Muscle layer of duodenum (tissue), 2 donors: ENCODE measurements around the gene CGB3.
"Not testable (repeated sequence)": the region's sequence is repeated elsewhere in the genome, so short reads cannot be mapped to it uniquely, and the experiment has no call there.

Experiments
- H3K27ac ChIP-seq: one replicate; pipeline ENCODE4 v1.7.0; 2013; ENCODE audit warnings: mild to moderate bottlenecking, low read length
- H3K27me3 ChIP-seq: one replicate; pipeline ENCODE4 v1.7.0; 2013; ENCODE audit warnings: low read depth, mild to moderate bottlenecking, control low read depth, low read length
- H3K36me3 ChIP-seq, 2 donors: one replicate each; pipeline ENCODE4 v1.7.0; 2013; ENCODE audit warnings: low read length in 2 of 2, control low read depth in 1 of 2, mild to moderate bottlenecking in 1 of 2; ENCODE audit not compliant: insufficient read depth in 2 of 2, control insufficient read depth in 1 of 2
- H3K4me1 ChIP-seq, 2 donors: one replicate each; pipeline ENCODE4 v1.7.0; 2013; ENCODE audit warnings: low read length in 2 of 2, mild to moderate bottlenecking in 2 of 2, control low read depth in 1 of 2, moderate library complexity in 1 of 2; ENCODE audit not compliant: insufficient read depth in 2 of 2, control insufficient read depth in 1 of 2
- H3K4me3 ChIP-seq, 2 donors: one replicate each; pipeline ENCODE4 v1.7.0; 2013; ENCODE audit warnings: low read length in 2 of 2, low read depth in 1 of 2, mild to moderate bottlenecking in 1 of 2
- H3K9me3 ChIP-seq, 2 donors: one replicate each; pipeline ENCODE4 v1.7.0; 2013; ENCODE audit warnings: low read length in 2 of 2, control low read depth in 1 of 2, mild to moderate bottlenecking in 1 of 2; ENCODE audit not compliant: control insufficient read depth in 1 of 2
- donor health status: healthy.

Gene CGB3

GRCh38 chr19:49024233-49024632 is at the start of gene CGB3:
TSS of gene CGB3 (minus strand) at chr19:49024333. CDS start at chr19:49023971, 362 bp downstream.
- not testable (repeated sequence) for H3K36me3 ChIP-seq, H3K9me3 ChIP-seq, H3K27ac ChIP-seq, H3K4me1 ChIP-seq, H3K4me3 ChIP-seq, H3K27me3 ChIP-seq

- no peak overlapping the region for H3K27ac ChIP-seq
- no peaks in the 10 kb centered on the region for H3K4me1 ChIP-seq
- H3K36me3 ChIP-seq = no peaks in the 10 kb centered on the region
- H3K4me3 ChIP-seq = no peak overlapping the region
- no peaks in the 10 kb centered on the region for H3K9me3 ChIP-seq
- peaks cover 17% of the 10 kb centered on the region for H3K27me3 ChIP-seq
These were observed 47.9 kb upstream of the CGB3 start for GRCh38 chr19:49071860-49072547.

- H3K9me3 ChIP-seq = no peaks in the 10 kb centered on the region
- peaks cover 18% of the 10 kb centered on the region for H3K27me3 ChIP-seq
- H3K27ac ChIP-seq = no peak overlapping the region
- peaks cover 0 to under 1% of the 10 kb centered on the region in 2 donors for H3K4me1 ChIP-seq
- H3K36me3 ChIP-seq = no peaks in the 10 kb centered on the region
- no peak overlapping the region for H3K4me3 ChIP-seq
These were observed 46.3 kb upstream of the CGB3 start for GRCh38 chr19:49070416-49070815.

GRCh38 chr19:49069026-49069425 is 44.9 kb upstream of the CGB3 start:
- H3K4me3 ChIP-seq = no peak overlapping the region
- H3K36me3 ChIP-seq = no peaks in the 10 kb centered on the region
- H3K9me3 ChIP-seq = no peaks in the 10 kb centered on the region
- peaks cover 0 to 12% of the 10 kb centered on the region in 2 donors for H3K4me1 ChIP-seq
- H3K27me3 ChIP-seq = peaks cover 23% of the 10 kb centered on the region
- H3K27ac ChIP-seq = no peak overlapping the region

- Histone ChIP-seq H3K27ac (no peak overlapping the region), H3K4me3 (no peak overlapping the region), H3K9me3 (no peaks in the 10 kb centered on the region), H3K36me3 (no peaks in the 10 kb centered on the region), H3K4me1 (peaks cover 0 to 12% of the 10 kb centered on the region in 2 donors), H3K27me3 (peaks cover 15% of the 10 kb centered on the region)
These were observed 43.4 kb upstream of the CGB3 start for GRCh38 chr19:49067554-49067953.

GRCh38 chr19:49065905-49066512 is 41.9 kb upstream of the CGB3 start:
- Histone ChIP-seq H3K36me3 (no peaks in the 10 kb centered on the region), H3K4me1 (peaks cover 0 to 12% of the 10 kb centered on the region in 2 donors), H3K9me3 (no peaks in the 10 kb centered on the region), H3K27ac (no peak overlapping the region), H3K4me3 (no peak overlapping the region), H3K27me3 (peaks cover 10% of the 10 kb centered on the region)

GRCh38 chr19:49064768-49065611 is 40.9 kb upstream of the CGB3 start, which contains the start of gene NTF4:
TSS of gene NTF4 (minus strand) at chr19:49064818. CDS start at chr19:49061997, 2,821 bp downstream.
- no peaks in the 10 kb centered on the region for H3K9me3 ChIP-seq
- peaks cover 0 to 12% of the 10 kb centered on the region in 2 donors for H3K4me1 ChIP-seq
- no peak within 1 kb of the TSS for H3K4me3 ChIP-seq
- H3K36me3 ChIP-seq = no peaks in the 10 kb centered on the region
- peaks cover 10% of the 10 kb centered on the region for H3K27me3 ChIP-seq
- H3K27ac ChIP-seq = no peak within 1 kb of the TSS

GRCh38 chr19:49064029-49064629 is 40.0 kb upstream of the CGB3 start:
- Histone ChIP-seq H3K4me3 (no peak overlapping the region), H3K27me3 (peaks cover 9% of the 10 kb centered on the region), H3K36me3 (no peaks in the 10 kb centered on the region), H3K9me3 (no peaks in the 10 kb centered on the region), H3K4me1 (peaks cover 0 to 12% of the 10 kb centered on the region in 2 donors), H3K27ac (no peak overlapping the region)

- Histone ChIP-seq H3K27ac (no peak overlapping the region), H3K9me3 (no peaks in the 10 kb centered on the region), H3K27me3 (peaks cover 14% of the 10 kb centered on the region), H3K36me3 (no peaks in the 10 kb centered on the region), H3K4me1 (peaks cover 0 to 28% of the 10 kb centered on the region in 2 donors), H3K4me3 (no peak overlapping the region)
These were observed 37.3 kb upstream of the CGB3 start for GRCh38 chr19:49061445-49061844.

GRCh38 chr19:49061000-49061399 is 36.9 kb upstream of the CGB3 start:
- no peaks in the 10 kb centered on the region for H3K9me3 ChIP-seq
- H3K4me1 ChIP-seq = peaks cover 0 to 31% of the 10 kb centered on the region in 2 donors
- H3K27ac ChIP-seq = no peak overlapping the region
- no peak overlapping the region for H3K4me3 ChIP-seq
- peaks cover 17% of the 10 kb centered on the region for H3K27me3 ChIP-seq
- H3K36me3 ChIP-seq = no peaks in the 10 kb centered on the region

GRCh38 chr19:49059053-49059452 is 34.9 kb upstream of the CGB3 start:
- no peak overlapping the region for H3K27ac ChIP-seq
- H3K27me3 ChIP-seq = peaks cover 11% of the 10 kb centered on the region
- H3K4me3 ChIP-seq = no peak overlapping the region
- no peaks in the 10 kb centered on the region for H3K36me3 ChIP-seq
- H3K4me1 ChIP-seq = peaks cover 0 to 21% of the 10 kb centered on the region in 2 donors
- no peaks in the 10 kb centered on the region for H3K9me3 ChIP-seq
